ENCODE data around the gene COL9A3. TPM values are rescaled to one million over a fixed set of nuclear protein-coding genes. Genes with fewer than 3 reads are reported as not detected.
A peak's percentile ranks its signal among the peaks of the same experiment; 100 is the strongest.

The COL9A3 gene
- total RNA-seq, 1 donor from 2014 or later, result 576 TPM

- Mint-ChIP-seq H3K27me3 (ENCODE audit: low read depth) (peaks cover 1% of the 10 kb centered on the region), H3K36me3 (no peaks in the 10 kb centered on the region), H3K4me1 (peaks cover 47% of the 10 kb centered on the region), H3K9me3 (no peaks in the 10 kb centered on the region), H3K4me3 (no peak overlapping the region), H3K27ac (peak overlapping the region; percentile 82)
- no peak for DNase-seq (ENCODE audit: low spot score in 2 of 2, unreplicated experiment in 2 of 2)
- TF ChIP-seq, protein P1, sequence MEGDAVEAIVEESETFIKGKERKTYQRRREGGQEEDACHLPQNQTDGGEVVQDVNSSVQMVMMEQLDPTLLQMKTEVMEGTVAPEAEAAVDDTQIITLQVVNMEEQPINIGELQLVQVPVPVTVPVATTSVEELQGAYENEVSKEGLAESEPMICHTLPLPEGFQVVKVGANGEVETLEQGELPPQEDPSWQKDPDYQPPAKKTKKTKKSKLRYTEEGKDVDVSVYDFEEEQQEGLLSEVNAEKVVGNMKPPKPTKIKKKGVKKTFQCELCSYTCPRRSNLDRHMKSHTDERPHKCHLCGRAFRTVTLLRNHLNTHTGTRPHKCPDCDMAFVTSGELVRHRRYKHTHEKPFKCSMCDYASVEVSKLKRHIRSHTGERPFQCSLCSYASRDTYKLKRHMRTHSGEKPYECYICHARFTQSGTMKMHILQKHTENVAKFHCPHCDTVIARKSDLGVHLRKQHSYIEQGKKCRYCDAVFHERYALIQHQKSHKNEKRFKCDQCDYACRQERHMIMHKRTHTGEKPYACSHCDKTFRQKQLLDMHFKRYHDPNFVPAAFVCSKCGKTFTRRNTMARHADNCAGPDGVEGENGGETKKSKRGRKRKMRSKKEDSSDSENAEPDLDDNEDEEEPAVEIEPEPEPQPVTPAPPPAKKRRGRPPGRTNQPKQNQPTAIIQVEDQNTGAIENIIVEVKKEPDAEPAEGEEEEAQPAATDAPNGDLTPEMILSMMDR (IDR thresholded peaks at IDR 0.05; ENCODE audit: unreplicated experiment), result no peak
Observed at GRCh38 chr20:62787321-62787720, 29.5 kb upstream of the COL9A3 start.

GRCh38 chr20:62787866-62788265 lies 29.0 kb upstream of the COL9A3 start:
- TF ChIP-seq, protein P1 (IDR thresholded peaks at IDR 0.05; ENCODE audit: unreplicated experiment), result no peak
- no peak overlapping the region for H3K27ac Mint-ChIP-seq

DNA sequence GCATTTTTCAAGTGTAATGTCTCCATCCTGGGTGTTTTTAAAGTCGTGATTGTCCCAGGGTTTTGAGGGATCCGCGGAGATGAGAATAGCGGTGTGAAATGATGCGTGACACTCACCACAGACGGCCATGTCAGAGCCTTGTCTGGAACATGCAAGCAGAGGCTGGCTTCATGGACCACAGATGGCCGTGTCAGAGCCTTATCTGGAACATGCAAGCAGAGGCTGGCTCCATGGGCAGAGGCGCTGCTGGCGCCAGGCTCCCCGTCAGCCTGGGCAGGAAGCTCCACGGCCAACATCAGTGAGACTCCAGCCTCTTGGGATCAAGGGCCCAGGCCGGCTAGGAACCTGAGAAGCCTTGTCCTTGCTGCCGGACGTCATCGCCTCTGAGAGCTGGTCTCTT lies 28.2 kb upstream of the COL9A3 start:
- Mint-ChIP-seq H3K27ac (no peak overlapping the region), H3K4me3 (no peak overlapping the region), H3K27me3 (ENCODE audit: low read depth) (peaks cover 1% of the 10 kb centered on the region), H3K36me3 (no peaks in the 10 kb centered on the region), H3K9me3 (no peaks in the 10 kb centered on the region), H3K4me1 (peaks cover 37% of the 10 kb centered on the region)
- DNase-seq (ENCODE audit: low spot score in 2 of 2, unreplicated experiment in 2 of 2), result no peak
- TF ChIP-seq, protein P1 (IDR thresholded peaks at IDR 0.05; ENCODE audit: unreplicated experiment), result no peak

More at GRCh38 chr20:62787866-62788265, 29.0 kb upstream of the COL9A3 start:
- H3K36me3 Mint-ChIP-seq, result no peaks in the 10 kb centered on the region
- no peak overlapping the region for H3K4me3 Mint-ChIP-seq
- H3K4me1 Mint-ChIP-seq, result peaks cover 42% of the 10 kb centered on the region
- peaks cover 1% of the 10 kb centered on the region for H3K27me3 Mint-ChIP-seq (ENCODE audit: low read depth)
- no peaks in the 10 kb centered on the region for H3K9me3 Mint-ChIP-seq
- no peak for DNase-seq (ENCODE audit: low spot score in 2 of 2, unreplicated experiment in 2 of 2)

DNA sequence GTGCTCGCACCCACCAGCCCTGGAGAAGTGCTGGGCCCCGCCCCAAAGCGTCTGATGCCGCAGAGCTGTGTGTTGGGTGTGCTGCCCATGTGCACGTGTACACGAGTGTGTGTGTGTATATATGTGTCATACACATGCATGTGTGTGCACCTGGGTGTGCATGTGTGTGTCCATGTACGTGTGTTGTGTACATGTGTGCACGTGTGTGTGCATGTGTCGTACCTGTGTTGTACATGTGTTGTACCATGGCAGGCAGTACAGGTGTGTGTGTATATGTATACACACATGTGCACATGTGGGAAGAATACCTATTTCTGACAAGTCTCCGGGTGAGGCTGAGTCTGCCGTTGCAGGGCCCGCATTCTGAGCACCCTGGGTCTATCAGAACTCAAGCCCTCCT lies 26.8 kb upstream of the COL9A3 start:
- TF ChIP-seq, protein P1 (IDR thresholded peaks at IDR 0.05; ENCODE audit: unreplicated experiment), result no peak
- Mint-ChIP-seq H3K27me3 (ENCODE audit: low read depth) (peaks cover 1% of the 10 kb centered on the region), H3K36me3 (no peaks in the 10 kb centered on the region), H3K9me3 (no peaks in the 10 kb centered on the region), H3K4me1 (peaks cover 33% of the 10 kb centered on the region), H3K27ac (no peak overlapping the region), H3K4me3 (no peak overlapping the region)
- DNase-seq (ENCODE audit: low spot score in 2 of 2, unreplicated experiment in 2 of 2), result no peak

GRCh38 chr20:62791301-62792181 lies 25.3 kb upstream of the COL9A3 start:
- no peak overlapping the region for H3K27ac Mint-ChIP-seq
- H3K4me3 Mint-ChIP-seq, result peak overlapping the region; percentile 30
- no peaks in the 10 kb centered on the region for H3K9me3 Mint-ChIP-seq
- DNase-seq (ENCODE audit: low spot score in 2 of 2, unreplicated experiment in 2 of 2), result peak; percentile 64 to 92
- TF ChIP-seq, protein P1 (IDR thresholded peaks at IDR 0.05; ENCODE audit: unreplicated experiment), result peak; percentile 97
- H3K36me3 Mint-ChIP-seq, result no peaks in the 10 kb centered on the region
- peaks cover 28% of the 10 kb centered on the region for H3K4me1 Mint-ChIP-seq
- peaks cover 1% of the 10 kb centered on the region for H3K27me3 Mint-ChIP-seq (ENCODE audit: low read depth)

Measured in mesothelial cell of epicardium (in vitro differentiated cells).